HG03342 (cell line): ENCODE data around the gene SDK2.
A peak's percentile ranks its signal among the peaks of the same experiment; 100 is the strongest.

Source experiments
- ATAC-seq: cut with Tn5 transposase; IDR thresholded peaks from one replicate; pipeline ENCODE4 v1.9.1; 2021; ENCODE audit warnings: mild to moderate bottlenecking, moderate library complexity; ENCODE audit not compliant: unreplicated experiment

The SDK2 gene

DNA sequence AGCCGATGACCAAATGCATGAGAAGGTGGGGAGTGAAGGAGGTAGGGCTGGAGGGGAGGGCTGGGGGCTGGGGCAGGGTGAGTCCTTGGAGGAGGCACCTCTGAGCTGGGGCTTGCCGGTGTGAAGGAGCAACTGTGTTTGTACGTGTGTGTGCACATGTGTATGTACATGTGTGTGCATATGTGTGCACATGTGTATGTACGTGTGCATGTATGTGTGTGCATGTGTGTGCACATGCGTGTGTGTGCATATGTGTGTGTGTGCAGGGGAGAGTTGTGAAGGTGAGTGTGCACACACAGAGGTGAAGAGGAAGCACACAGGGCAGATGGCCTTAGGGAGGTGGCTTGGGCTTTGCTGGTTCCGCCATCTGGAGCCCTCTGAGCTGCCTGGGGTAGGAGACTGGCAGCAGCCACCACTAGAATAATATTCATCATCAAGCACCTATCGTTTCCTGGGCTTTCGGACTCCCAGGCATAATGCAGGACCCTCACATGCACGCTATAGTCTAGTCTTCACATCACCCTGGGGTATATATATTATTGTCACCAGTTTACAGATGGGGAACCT, 211.5 kb downstream of the SDK2 start:
- no peak for ATAC-seq

DNA sequence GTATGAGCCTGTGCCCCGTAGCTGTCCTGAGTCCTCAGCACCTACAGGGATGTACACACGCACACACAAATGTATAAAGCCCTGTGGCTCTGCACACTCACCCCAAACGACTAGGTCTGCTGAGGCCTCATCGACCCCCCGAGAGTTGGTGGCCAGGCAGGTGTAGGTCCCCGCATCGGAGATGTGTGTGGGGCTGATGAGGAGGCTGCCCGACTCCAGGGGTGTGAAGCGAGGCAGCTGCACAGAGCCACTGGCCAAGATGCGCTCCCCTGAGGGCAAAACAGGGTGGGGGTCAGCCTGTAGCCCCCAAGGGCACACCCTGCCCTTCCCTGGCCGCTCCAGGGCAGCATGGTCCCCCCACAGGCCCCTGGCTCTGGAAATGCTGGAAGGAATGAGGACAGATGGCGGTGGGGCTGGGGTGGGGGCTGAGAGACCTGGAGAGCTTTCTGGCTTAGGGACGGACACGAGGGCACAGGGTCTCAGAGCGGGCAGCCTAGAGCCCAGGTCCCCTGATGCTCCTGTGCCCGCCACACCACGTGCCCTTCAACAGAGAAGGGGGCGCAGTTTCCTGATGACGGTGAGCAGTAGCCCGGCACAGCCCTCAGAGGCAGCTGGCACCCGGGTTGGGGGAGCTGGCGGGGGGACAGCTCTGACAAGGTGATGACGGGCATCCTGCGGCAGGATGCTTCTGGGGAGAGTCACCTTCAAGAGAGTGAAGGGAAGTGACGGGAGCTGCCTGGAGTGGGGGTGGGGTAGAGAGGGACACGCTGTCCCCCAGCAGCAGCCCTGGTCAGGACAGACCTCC, 212.6 kb downstream of the SDK2 start:
- no peak for ATAC-seq

DNA sequence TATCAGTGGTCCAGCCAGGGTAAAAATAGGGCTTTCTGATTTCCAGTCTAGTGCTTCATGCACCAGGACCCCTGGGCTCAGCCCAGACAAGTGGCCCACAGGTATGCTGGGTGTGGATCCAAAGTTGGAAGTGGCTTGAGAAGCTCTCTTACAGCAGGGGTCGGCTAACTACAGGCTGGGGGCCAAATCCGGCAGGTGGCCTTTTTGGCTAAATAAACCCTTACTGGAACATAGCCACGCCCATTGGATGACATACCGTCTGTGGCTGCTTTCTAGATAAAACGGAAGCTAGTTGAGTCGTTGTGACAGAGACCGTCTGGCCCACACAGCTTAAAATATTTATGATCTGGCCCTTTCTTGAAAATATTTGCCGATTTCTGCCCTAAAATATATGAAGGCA, 213.4 kb downstream of the SDK2 start:
- ATAC-seq = no peak

DNA sequence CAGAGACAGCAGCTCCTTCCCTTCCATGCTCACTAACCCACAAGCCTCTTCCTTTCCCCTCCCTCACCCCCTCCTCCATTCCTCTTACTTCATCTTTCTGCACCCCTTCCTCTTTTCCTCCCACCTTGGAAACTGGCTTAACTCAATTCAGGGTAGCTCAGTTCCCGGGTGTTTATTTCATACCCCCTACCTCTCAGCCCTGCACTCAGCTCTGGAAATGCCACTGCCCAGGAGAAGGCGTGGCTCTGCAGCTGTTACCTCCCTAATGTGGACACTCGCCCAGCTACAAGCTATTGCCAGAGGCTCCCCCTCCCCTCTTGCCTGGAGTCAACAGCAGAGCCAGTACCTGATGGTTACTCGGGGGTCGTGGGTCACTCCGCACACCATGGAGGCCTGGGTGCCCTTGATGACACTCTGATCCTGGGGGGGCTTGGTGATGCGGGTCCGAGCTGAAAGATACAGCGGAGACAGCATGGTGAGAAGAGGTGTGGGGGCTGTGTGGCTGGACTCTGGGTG, 214.0 kb downstream of the SDK2 start:
- no peak for ATAC-seq

DNA sequence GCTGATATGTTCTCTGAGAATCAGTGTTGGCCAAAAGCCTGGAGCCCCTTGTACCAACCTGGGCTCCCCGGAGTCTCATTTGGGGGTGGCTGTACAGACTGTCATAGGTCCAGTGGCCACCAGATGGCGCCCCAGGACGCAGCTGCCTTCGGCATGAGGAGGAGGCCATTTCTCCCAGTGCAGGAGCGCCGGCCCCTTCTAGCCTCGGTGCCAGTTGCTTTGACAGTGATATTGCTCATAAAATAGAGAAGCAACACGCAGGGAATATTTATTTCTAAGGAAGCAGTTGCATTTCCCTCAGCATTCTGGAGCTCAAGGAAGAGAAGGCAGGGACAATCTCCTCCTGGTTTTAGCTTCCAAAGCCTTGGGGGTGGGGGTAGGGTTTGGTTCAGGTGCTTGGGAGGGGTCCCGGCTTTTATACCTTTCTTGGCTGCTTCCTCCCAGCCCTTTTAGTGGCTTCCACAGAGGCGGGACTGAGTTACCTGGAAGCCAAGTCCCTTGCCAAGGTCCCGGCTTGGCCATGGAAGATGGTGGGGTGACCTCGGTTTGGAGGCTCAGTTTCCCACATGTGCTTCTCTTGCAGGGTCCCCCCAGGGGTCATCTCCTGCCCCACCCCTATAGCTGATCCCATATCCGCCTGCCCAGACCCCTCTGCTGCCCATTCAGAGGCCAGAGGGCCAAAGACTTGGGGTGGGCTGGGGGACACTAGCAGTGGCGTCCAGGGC, 214.6 kb downstream of the SDK2 start:
- ATAC-seq = peak; percentile 88

DNA sequence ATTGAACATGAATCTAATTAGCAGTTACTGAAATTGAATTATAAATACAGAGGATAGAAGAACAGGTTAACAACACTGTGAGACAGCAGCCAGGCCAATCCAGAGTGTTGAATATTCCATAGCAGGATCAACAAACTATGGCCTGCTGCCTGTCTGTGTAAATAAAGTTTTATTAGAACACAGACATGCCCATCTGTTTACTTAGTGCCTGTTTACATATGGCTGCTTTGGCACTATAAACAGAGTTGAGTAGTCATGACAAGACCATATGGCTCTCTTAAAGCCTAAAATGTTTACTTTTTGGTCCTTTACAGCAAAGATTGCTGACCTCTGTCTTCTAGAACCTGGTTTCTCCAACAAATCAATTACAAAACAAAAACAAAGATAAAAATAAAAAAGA, 217.0 kb downstream of the SDK2 start:
- no peak for ATAC-seq

DNA sequence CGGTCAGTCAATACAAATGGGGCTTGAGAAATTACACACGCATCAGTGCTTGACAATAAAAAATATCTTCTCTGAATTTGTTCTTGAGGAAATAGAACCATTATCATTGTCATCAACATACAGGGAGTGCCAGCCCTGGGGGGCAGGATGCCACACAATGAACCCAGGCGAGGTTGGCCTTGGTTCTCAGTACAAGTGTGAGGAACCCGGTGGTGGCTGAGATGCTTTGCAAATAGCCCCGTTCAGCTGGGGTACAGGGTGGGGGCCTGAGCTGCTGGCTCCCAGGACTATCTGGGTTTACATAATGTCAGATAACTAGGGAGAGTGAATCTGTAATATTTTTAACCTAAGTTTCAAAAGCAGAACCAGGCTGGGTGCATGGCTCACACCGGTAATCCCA, 219.7 kb downstream of the SDK2 start:
- no peak for ATAC-seq

DNA sequence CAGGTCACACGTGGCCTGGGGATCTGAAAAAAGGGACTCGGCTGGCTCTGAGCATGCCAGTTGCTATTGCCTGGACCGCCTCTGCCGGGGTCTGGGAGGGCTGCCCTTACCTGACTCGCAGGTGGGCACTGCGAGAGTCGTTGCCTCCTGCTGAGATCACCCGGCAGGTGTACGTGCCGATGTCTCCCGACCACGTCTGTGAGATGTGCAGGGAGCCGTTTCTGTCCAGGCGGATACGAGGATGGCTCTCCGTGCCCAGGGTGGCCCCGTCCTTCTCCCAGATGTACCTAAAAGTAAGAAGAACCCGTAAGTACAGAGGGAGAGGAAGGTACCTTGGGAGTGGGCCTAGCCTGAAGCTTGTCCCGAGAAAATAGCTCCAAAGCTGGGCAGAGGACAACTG, 220.4 kb downstream of the SDK2 start:
- no peak for ATAC-seq

DNA sequence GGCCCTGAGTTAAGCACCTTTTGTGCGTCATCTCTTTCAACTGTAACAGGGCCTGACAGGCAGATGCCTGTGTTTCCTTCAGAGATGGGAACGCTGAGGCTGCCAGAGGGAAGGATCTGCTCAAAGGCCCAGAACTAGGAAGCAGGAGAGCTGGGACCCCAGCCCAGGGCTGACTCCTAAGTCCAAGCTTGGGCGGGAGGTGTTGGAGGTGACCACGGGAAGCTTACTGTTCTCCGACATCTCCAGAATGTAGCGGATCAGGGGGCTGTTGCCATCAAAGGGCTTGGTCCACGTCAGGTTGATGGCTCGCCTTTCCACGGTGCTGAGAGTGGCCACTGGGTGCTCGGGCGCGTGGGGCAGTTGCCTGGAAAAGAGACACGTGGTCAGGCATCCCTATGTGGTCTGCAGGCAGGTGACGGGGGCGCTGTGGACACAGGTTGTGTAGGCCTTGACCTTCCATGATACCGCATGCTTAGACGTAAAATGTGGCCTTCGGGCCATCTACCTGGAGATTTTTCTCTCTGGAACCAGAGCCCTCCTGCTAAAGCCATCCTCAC, 221.0 kb downstream of the SDK2 start:
- ATAC-seq = no peak

DNA sequence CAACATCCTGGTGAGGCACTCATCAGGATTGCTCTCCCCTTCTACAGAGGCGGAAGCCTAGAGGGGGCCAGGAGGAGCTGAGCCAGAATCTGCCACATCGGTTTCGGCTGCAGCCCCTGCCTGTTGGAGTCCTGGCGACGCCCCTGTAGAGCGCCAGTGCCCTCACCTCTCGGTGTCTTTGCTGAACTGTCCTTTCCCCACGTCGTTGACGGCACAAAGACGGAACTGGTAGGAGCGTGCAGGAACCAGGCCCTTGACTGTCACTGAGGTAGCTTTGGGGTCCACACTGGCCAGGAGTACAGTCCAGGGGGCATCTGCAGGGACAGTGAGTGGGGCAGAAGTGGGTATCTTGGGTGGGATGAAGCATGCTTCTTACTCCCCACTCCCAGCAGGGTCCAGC, 222.1 kb downstream of the SDK2 start:
- no peak for ATAC-seq

DNA sequence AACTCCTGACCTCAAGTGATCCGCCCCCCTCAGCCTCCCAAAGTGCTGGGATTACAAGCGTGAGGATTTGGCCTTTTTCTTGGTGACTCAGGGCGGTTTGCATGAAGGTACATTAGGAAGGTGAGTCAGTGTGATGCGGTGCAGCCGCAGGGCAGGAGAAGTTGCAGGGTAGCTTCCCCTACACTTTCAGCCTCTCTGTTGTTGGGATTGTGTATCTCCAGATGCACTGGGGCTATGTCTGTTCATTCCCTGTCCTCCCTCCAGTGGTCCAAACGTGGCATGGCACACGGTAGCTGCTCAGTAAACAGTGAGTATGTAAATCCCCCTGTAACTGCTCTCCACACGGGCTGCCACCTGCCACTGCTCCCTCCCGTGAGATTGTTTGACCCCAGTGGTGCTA, 223.3 kb downstream of the SDK2 start:
- ATAC-seq = no peak

DNA sequence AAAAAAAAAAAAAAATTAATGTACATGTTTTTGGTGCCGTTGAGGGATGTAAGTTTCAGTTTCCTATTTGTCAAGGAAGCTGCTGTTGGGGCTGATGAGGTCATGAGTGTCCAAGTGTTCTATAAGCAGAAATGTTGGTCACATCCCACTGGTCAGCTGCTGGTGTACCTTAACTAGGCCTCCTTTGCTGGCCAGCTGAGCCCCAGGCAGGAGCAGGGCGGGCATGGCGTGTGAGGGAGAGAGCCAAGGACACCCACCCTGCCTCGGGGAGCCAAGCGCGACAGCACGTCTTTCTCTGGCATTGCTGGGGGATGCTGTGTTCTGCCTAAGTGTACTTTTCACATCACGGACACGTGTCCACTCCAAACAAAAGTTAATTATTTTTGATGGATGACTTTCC, 224.4 kb downstream of the SDK2 start:
- ATAC-seq = no peak

DNA sequence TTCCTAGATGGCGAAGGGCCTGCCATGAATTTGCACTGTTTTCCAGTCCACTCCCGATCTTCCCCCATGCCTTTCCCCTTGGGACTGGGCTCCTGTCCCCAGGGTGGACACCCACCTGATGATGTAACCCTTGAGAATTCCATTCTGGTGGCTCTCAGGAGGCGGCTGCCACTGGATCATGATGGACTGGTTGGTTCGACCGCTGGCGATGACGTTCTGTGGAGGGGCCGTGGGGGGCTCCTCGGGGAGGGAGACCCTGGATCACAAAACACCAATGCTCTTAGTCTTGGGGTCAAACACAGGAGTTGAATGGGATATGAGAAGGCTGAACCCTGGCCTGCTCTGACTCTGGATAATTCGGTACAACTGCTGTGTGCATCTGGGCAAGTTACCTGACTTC, 225.2 kb downstream of the SDK2 start:
- no peak for ATAC-seq

DNA sequence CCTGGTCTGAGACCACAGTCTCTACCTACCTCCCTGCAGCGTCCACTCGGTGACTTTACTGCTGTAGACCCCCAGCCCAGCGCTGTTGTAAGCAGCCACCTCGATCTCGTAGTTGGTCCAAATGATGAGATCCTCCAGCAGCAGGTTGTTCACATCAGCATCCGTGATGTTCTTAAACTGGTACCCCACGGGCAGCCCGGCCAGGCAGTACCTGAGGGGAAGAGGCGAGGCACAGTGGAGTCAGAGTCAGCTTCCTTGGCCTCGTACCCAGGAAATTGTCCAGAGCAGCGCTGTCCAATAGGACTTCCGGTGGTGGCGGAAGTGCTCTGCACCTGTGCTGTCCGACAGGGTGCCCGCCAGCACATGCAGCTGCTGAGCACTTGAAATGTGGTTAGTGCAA, 228.5 kb downstream of the SDK2 start:
- no peak for ATAC-seq

DNA sequence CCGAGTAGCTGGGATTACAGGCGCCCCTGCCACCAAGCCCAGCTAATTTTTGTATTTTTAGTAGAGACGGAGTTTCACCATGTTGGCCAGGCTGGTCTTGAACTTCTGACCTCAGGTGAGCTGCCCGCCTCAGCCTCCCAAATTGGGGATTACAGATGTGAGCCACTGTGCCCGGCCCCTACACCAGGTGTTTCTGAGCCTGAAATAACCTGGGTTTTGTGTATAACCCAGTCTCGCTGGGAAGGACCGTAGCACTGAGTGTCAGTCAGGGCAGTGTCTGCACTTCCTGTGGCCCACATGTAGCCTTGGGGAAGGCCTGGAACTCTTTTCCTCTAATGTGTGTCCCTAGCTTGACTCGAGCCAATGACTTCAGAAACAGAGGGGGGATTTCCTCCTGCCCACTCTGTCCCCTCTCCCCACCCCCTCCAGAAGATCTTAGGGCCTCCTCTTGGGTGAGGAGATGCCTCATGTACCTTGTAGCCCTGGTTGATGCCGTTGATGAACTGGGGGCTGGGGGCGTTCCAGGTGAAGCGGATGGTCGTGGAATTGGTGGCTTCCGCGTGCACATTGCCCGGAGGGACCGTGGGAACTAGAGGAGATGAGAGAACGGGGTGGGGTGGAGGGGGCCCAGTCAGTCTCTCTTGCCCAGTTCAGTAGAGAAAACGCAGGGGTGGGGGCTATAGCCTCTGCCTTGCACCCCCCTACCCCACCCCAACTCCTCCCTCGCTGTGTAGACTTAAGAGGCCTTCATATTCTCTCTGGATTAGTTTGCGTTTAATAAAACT, 229.9 kb downstream of the SDK2 start:
- ATAC-seq = no peak

DNA sequence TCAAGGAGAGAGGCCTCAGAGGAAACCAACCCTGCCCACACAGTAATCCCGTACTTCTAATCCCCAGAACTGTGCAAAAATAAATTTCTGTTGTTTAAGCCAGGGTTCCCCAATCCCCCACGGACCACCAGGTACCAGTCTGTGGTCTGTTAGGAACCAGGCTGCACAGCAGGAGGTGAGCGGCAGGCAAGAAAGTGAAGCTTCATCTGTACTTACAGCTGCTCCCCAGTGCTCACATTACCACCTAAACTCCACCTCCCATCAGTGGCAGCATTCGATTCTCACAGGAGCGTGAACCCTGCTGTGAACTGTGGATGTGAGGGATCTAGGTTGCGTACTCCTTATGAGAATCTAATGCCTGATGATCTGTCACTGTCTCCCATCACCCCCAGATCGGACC, 231.3 kb downstream of the SDK2 start:
- ATAC-seq = no peak

DNA sequence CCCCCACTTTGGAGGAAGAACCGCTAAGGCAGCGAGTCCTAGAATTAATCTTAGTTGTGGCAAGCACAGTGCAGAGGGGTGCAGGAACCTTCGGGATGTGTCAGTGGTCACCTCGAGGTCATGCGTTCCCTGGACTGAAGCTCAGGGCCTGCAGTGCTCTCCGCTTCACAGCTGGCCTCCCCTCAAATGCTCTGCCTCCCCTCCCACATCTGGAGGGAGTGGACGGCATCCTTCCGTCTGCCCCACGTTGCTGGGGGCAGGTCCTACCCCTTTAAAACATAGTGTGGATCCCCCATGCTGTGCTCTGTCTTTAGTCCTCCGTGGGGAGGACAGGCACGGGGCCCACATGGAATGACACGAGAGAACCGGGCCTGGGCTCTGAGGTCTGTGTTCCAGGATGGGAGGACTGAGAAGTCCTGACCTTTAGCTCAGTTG, 232.9 kb downstream of the SDK2 start:
- no peak for ATAC-seq

DNA sequence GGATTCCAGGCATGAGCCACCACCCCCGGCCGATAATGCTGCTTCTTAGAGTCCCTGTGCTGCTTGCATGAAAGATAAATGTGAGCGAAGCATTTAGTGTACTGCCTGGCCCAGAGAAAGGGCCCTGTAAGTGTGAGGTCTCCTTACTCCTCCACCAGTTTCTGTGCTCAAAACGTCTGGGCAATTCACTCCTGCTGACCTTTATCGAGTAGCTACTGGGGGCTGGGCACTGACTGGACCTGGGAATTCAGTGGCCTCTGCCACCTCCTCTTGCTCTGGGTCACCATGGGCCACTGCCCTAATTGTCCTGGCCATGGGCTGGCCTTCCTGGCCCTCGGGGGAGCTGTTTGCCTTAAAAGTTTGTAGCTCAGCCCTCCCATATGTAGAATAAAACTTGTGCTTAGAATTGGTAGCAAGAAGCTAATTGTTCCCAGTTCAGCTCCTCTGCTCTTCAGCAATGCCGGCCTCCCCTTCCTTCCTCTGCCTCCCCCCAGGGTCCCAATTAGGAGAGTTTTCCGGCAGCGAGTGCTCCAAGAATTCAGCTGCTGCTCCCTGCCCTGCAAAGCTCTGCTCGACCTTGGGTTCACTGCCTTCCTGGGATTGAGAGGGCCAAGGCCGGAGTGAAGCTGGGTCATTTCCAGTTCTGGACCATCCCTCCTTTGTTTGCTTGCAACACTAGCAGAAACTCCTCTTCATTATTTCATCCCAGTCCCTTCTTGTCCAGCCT, 233.5 kb downstream of the SDK2 start:
- no peak for ATAC-seq

DNA sequence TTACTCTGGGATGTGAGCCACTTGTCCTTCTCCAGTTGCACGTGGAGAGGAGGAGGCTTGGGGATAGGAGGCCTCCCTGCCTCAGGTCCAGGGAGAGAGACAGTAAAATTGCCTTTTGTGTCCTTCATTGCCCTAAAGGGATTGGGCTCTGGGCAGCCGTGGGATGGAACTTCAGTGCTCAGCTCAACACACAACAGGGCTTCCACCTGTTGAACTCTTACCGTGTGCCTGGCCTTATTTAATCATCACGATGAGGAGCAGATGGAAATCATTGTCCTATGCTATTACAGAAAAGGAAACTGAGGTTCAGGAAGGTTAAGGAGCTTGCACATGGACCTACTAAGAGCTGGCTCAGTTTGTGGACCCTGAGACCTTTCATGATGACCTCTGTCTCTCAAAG, 240.0 kb downstream of the SDK2 start:
- ATAC-seq = no peak

DNA sequence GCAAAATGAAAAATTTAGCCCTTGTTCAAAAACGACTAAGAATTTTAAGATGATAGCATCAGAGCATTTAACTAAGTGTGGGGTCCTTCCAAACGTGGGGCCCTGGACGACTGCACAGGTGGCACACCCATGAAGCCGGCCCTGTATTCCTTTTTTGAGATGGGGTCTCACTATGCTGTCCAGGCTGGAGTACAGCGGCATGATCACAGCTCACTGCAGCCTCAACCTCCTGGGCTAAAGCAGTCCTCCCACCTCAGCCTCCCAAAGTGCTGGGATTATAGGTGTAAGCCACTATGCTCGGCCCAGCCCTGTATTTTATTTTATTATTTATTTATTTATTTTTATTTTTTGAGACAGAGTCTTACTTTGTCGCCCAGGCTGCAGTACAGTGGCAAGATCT, 241.8 kb downstream of the SDK2 start:
- no peak for ATAC-seq
